WTC11 (cell line): Measurements from ENCODE around the gene ZNF429. TPM values are rescaled to one million over a fixed set of nuclear protein-coding genes. Genes with fewer than 3 reads are reported as not detected.
"Not testable (repeated sequence)": the region's sequence is repeated elsewhere in the genome, so short reads cannot be mapped to it uniquely, and the experiment has no call there.

Source experiments
- ATAC-seq: fragments of 200-7000 bp; cut with Tn5 transposase; 2 replicates; pipeline ENCODE4 v1.10.0; 2021; ENCODE audit warnings: mild to moderate bottlenecking, moderate library complexity
- CTCF ChIA-PET: fragments of 300-600 bp; sonication (Branson Sonifier 250); formaldehyde crosslinking; loops from one replicate; lab custom pipeline; 2021; ENCODE audit warnings: antibody characterized with exemption; lab: Charles Lee
- POLR2A ChIA-PET: fragments of 350-600 bp; sonication (Branson Sonifier 250); formaldehyde crosslinking; loops from one replicate; lab custom pipeline; 2021; ENCODE audit warnings: antibody characterized with exemption; lab: Charles Lee
- DNase-seq: peaks from one replicate; pipeline ENCODE4 v3.0.0; 2021; ENCODE audit warnings: low spot score
- H3K27ac Mint-ChIP-seq: 2 replicates; pipeline ENCODE4 v1.8.0; 2021; ENCODE audit warnings: mixed read lengths
- H3K27me3 Mint-ChIP-seq: 2 replicates; pipeline ENCODE4 v1.8.0; 2021; ENCODE audit warnings: low read depth, mild to moderate bottlenecking, moderate library complexity, mixed read lengths
- H3K36me3 Mint-ChIP-seq: 2 replicates; pipeline ENCODE4 v1.8.0; 2021; ENCODE audit warnings: mixed read lengths
- H3K4me1 Mint-ChIP-seq: 2 replicates; pipeline ENCODE4 v1.8.0; 2022; ENCODE audit warnings: mixed read lengths
- H3K4me3 Mint-ChIP-seq: 2 replicates; pipeline ENCODE4 v1.8.0; 2021; ENCODE audit warnings: mild to moderate bottlenecking, moderate library complexity, mixed read lengths
- H3K9me3 Mint-ChIP-seq: 2 replicates; pipeline ENCODE4 v1.8.0; 2021; ENCODE audit warnings: mixed read lengths
- CBFB ChIP-seq: sonication (generic); formaldehyde crosslinking; IDR thresholded peaks from 2 replicates; pipeline ENCODE4 v1.8.1; 2022; ENCODE audit warnings: mild to moderate bottlenecking, low read depth, missing genetic modification reagents
- FOXP1 ChIP-seq: sonication (generic); formaldehyde crosslinking; IDR thresholded peaks from 2 replicates; pipeline ENCODE4 v1.8.0; 2022; ENCODE audit warnings: missing genetic modification reagents, mild to moderate bottlenecking, moderate library complexity, borderline replicate concordance
- IRF1 ChIP-seq: sonication (generic); formaldehyde crosslinking; IDR thresholded peaks from 2 replicates; pipeline ENCODE4 v1.8.0; 2023; ENCODE audit warnings: missing genetic modification reagents
- NFYB ChIP-seq: sonication (generic); formaldehyde crosslinking; conservative IDR thresholded peaks from 2 replicates; pipeline ENCODE4 v1.8.0; 2022; ENCODE audit warnings: low read depth, missing genetic modification reagents
- RELA ChIP-seq: sonication (generic); formaldehyde crosslinking; IDR thresholded peaks from 2 replicates; pipeline ENCODE4 v1.8.1; 2022; ENCODE audit warnings: missing genetic modification reagents, mild to moderate bottlenecking, borderline replicate concordance
- total RNA-seq: library from RNA; stranded (reverse); gene quantifications from 3 replicates; pipeline ENCODE4 v1.2.3, GENCODE V29; 2021
- TF ChIP-seq, protein P1 (sequence below): sonication (generic); formaldehyde crosslinking; IDR thresholded peaks from 2 replicates; pipeline ENCODE4 v1.8.0; 2023; ENCODE audit warnings: missing genetic modification reagents, mild to moderate bottlenecking, borderline replicate concordance
- TF ChIP-seq, protein P2 (sequence below): fragments of 200-600 bp; IDR thresholded peaks from 2 replicates; pipeline ENCODE4 v1.8.0; 2022; ENCODE audit warnings: antibody characterized with exemption

Gene ZNF429
- total RNA-seq, 1 experiment from 2014 or later, result 9.2 TPM

GRCh38 chr19:21472507-21472906 is 32.9 kb upstream of the ZNF429 start (continued):
- TF ChIP-seq CBFB (CRISPR knock-in tag), result no peak
- TF ChIP-seq, protein P1, sequence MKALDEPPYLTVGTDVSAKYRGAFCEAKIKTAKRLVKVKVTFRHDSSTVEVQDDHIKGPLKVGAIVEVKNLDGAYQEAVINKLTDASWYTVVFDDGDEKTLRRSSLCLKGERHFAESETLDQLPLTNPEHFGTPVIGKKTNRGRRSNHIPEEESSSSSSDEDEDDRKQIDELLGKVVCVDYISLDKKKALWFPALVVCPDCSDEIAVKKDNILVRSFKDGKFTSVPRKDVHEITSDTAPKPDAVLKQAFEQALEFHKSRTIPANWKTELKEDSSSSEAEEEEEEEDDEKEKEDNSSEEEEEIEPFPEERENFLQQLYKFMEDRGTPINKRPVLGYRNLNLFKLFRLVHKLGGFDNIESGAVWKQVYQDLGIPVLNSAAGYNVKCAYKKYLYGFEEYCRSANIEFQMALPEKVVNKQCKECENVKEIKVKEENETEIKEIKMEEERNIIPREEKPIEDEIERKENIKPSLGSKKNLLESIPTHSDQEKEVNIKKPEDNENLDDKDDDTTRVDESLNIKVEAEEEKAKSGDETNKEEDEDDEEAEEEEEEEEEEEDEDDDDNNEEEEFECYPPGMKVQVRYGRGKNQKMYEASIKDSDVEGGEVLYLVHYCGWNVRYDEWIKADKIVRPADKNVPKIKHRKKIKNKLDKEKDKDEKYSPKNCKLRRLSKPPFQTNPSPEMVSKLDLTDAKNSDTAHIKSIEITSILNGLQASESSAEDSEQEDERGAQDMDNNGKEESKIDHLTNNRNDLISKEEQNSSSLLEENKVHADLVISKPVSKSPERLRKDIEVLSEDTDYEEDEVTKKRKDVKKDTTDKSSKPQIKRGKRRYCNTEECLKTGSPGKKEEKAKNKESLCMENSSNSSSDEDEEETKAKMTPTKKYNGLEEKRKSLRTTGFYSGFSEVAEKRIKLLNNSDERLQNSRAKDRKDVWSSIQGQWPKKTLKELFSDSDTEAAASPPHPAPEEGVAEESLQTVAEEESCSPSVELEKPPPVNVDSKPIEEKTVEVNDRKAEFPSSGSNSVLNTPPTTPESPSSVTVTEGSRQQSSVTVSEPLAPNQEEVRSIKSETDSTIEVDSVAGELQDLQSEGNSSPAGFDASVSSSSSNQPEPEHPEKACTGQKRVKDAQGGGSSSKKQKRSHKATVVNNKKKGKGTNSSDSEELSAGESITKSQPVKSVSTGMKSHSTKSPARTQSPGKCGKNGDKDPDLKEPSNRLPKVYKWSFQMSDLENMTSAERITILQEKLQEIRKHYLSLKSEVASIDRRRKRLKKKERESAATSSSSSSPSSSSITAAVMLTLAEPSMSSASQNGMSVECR (CRISPR knock-in tag), result no peak
- no peak for TF ChIP-seq FOXP1
- no peak for TF ChIP-seq NFYB (CRISPR knock-in tag)

DNA sequence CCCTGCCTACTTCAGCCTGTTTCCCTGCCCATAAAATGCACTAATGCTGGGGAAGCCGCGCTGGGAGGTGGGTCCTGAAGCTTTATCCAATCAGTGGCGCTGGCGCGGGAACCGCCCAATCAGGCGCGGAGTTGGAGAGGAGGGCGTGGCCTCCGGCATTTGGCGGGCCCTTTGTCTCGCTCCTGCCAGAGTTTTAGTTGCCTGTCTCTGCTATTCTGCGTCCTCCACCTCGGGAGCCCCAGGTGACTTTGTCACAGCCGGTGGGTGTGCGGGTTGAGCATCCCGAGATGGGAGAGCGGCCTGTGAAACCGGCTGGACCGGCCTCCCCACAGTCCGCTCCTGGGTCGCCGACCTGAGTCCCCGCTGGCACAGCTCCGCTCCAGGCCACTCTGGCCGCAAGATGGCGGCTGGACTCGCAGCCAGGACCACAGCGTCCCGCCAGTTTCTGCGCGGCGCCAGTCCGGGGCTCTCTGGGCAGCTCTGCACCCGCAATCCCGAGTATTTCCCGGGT is 30.7 kb upstream of the ZNF429 start:
- ChIA-PET POLR2A (interaction anchor here (0.6 to 1.8 kb wide), 8 partner anchors 8 to 413 kb away, joined by 3 to 17 read pairs (median 4); partner anchors contain the start of genes ZNF429 and ZNF708), CTCF (interaction anchor here (0.5 to 2.0 kb wide), 3 partner anchors 9 to 120 kb away, joined by 3 to 23 read pairs (median 6); no protein-coding TSS in a partner anchor)
- peaks cover 16% of the 10 kb centered on the region for H3K9me3 Mint-ChIP-seq
- peaks cover 3% of the 10 kb centered on the region for H3K27me3 Mint-ChIP-seq
- peak; percentile 38; the same call in 1 of the 2 replicates for TF ChIP-seq NFYB (CRISPR knock-in tag)
- no peak for TF ChIP-seq IRF1 (CRISPR knock-in tag)
- DNase-seq (peak; percentile 85), ATAC-seq (peak; percentile 96)
- H3K4me3 Mint-ChIP-seq, result peak overlapping the region; percentile 74
- H3K27ac Mint-ChIP-seq, result 0 out of 2 replicates have a peak overlapping the region, but pooled peaks have one; percentile 45
- 0 out of 2 replicates have a peak, but pooled peaks cover 3% of the 10 kb centered on the region for H3K4me1 Mint-ChIP-seq
- H3K36me3 Mint-ChIP-seq, result peaks cover 9% of the 10 kb centered on the region

DNA sequence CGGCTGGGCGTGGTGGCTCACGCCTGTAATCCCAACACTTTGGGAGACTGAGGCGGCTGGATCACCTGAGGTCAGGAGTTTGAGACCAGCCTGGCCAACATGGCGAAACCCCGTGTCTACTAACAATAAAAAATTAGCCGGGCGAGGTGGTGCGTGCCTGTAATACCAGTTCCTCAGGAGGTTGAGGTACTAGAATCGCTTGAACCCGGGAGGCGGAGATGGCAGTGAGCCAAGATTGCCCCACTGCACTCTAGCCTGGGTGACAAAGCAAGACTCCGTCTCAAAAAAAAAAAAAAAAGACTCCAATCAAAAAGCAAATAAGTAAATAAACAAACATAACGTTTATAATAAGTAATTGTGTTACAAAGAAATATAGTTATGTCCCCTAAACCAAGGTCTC is 23.0 kb upstream of the ZNF429 start:
- Mint-ChIP-seq H3K9me3 (peaks cover 41% of the 10 kb centered on the region), H3K36me3 (peaks cover 32% of the 10 kb centered on the region)
- H3K4me1 Mint-ChIP-seq, ATAC-seq, H3K4me3 Mint-ChIP-seq, DNase-seq, H3K27me3 Mint-ChIP-seq, H3K27ac Mint-ChIP-seq: not testable (repeated sequence)
- ChIA-PET CTCF (interaction anchor here (0.8 to 1.9 kb wide), 6 partner anchors 13 to 209 kb away, joined by 3 to 22 read pairs (median 6); partner anchors contain the start of genes ZNF429 and ZNF493), POLR2A (interaction anchor here (2.0 kb wide), 1 partner anchor 154 kb away, joined by 5 read pairs; the partner anchor contains the start of gene ZNF708)

GRCh38 chr19:21482863-21483276 is 22.5 kb upstream of the ZNF429 start:
- Mint-ChIP-seq H3K36me3 (peaks cover 37% of the 10 kb centered on the region), H3K4me1 (no peaks in the 10 kb centered on the region), H3K27me3 (peaks cover 5% of the 10 kb centered on the region), H3K4me3 (no peak overlapping the region), H3K9me3 (peaks cover 46% of the 10 kb centered on the region), H3K27ac (no peak overlapping the region)
- peak; percentile 84 for ATAC-seq
- ChIA-PET CTCF (interaction anchor here (0.5 to 2.0 kb wide), 32 partner anchors 8 to 1009 kb away, joined by 3 to 23 read pairs (median 4); partner anchors contain the start of genes ZNF100, ZNF429, ZNF431 and ZNF493), POLR2A (interaction anchor here (1.0 to 2.0 kb wide), 3 partner anchors 8 to 154 kb away, joined by 5 to 8 read pairs (median 5); partner anchors contain the start of genes ZNF429 and ZNF708)
- DNase-seq, result peak; percentile 72
- no peak for TF ChIP-seq RELA (CRISPR knock-in tag)
- TF ChIP-seq, protein P2, sequence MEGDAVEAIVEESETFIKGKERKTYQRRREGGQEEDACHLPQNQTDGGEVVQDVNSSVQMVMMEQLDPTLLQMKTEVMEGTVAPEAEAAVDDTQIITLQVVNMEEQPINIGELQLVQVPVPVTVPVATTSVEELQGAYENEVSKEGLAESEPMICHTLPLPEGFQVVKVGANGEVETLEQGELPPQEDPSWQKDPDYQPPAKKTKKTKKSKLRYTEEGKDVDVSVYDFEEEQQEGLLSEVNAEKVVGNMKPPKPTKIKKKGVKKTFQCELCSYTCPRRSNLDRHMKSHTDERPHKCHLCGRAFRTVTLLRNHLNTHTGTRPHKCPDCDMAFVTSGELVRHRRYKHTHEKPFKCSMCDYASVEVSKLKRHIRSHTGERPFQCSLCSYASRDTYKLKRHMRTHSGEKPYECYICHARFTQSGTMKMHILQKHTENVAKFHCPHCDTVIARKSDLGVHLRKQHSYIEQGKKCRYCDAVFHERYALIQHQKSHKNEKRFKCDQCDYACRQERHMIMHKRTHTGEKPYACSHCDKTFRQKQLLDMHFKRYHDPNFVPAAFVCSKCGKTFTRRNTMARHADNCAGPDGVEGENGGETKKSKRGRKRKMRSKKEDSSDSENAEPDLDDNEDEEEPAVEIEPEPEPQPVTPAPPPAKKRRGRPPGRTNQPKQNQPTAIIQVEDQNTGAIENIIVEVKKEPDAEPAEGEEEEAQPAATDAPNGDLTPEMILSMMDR, result peak; percentile 91
- TF ChIP-seq, all 79 proteins: peak for 1
